Lung (tissue), 12 donors: ENCODE data around the gene ARHGAP18. TPM values are rescaled to one million over a fixed set of nuclear protein-coding genes. Genes with fewer than 3 reads are reported as not detected.

Experiments
- ATAC-seq: fragments of 200-7000 bp; cut with Tn5 transposase; one replicate; pipeline ENCODE4 v1.9.1; 2020; ENCODE audit warnings: moderate number of reproducible peaks; ENCODE audit not compliant: insufficient read depth, low FRiP score
- DNase-seq, 3 donors: peaks; one replicate each; pipeline ENCODE4 v3.0.0-alpha.2; 2013 to 2017
- H3K27ac ChIP-seq, 2 donors: one replicate each; pipeline ENCODE4 v1.5.1; 2013; ENCODE audit warnings: mild to moderate bottlenecking in 2 of 2, moderate library complexity in 2 of 2, control low read depth in 1 of 2, inconsistent platforms in 1 of 2, low read depth in 1 of 2, low read length in 1 of 2
- H3K27me3 ChIP-seq, 3 donors: one replicate each; pipeline ENCODE4 v1.5.1; 2013; ENCODE audit warnings: low read length in 2 of 3; ENCODE audit not compliant: control insufficient read depth in 3 of 3, insufficient read depth in 3 of 3
- H3K36me3 ChIP-seq, 4 donors: one replicate each; pipeline ENCODE4 v1.5.1; 2013; ENCODE audit warnings: low read length in 4 of 4, mild to moderate bottlenecking in 1 of 4, moderate library complexity in 1 of 4; ENCODE audit not compliant: control insufficient read depth in 4 of 4, insufficient read depth in 4 of 4
- H3K4me1 ChIP-seq, 5 donors: one replicate each; pipeline ENCODE4 v1.5.1; 2013; ENCODE audit warnings: low read length in 5 of 5, mild to moderate bottlenecking in 2 of 5, moderate library complexity in 1 of 5; ENCODE audit not compliant: control insufficient read depth in 5 of 5, insufficient read depth in 5 of 5
- H3K4me3 ChIP-seq: one replicate; pipeline ENCODE4 v1.5.1; 2013; ENCODE audit warnings: mild to moderate bottlenecking, control low read depth, moderate library complexity
- H3K9ac ChIP-seq, 2 donors: one replicate each; pipeline ENCODE4 v1.5.1; 2013; ENCODE audit warnings: low read length in 2 of 2, control low read depth in 1 of 2; ENCODE audit not compliant: insufficient read depth in 1 of 2
- H3K9me3 ChIP-seq, 4 donors: one replicate each; pipeline ENCODE4 v1.5.1; 2013; ENCODE audit warnings: low read length in 3 of 4, mild to moderate bottlenecking in 1 of 4, moderate library complexity in 1 of 4; ENCODE audit not compliant: control insufficient read depth in 4 of 4, insufficient read depth in 3 of 4
- WGBS, 2 donors: extraction: QIAGEN DNeasy Blood & Tissue Kit; methylation state at CpG; one replicate each; pipeline ENCODE4 v1.1.7; 2013; 5-methylcytosine and 5-hydroxymethylcytosine counted together
- polyA plus RNA-seq, 2 donors: library from polyadenylated mRNA; stranded (reverse); fragments of 200-250 nt; gene quantifications; one replicate each; pipeline ENCODE4 v1.2.1, GENCODE V29; 2013
- total RNA-seq, 2 donors: library from RNA; depleted of rRNA in 1 of 2; stranded (reverse); fragments of >200 nt in 1 of 2; gene quantifications; one replicate each; pipeline ENCODE4 v1.2.1, GENCODE V29; 2014 to 2021
- TF ChIP-seq, protein P1 (sequence below): IDR thresholded peaks from 2 replicates; pipeline ENCODE4 v1.5.1; 2012; ENCODE audit warnings: mild to moderate bottlenecking; ENCODE audit errors: control extremely low read depth, extremely low read depth
- donor health status: control.
- donor health status: control.
- donor health status: Bipolar disorder and iron deficiency.
- donor health status: healthy.
- donor health status: DM: yes; HTN: yes; CAD: no.

Gene ARHGAP18
- total and polyA plus RNA-seq, 4 donors: 16.4 to 70.7 (median 33.0) TPM

DNA sequence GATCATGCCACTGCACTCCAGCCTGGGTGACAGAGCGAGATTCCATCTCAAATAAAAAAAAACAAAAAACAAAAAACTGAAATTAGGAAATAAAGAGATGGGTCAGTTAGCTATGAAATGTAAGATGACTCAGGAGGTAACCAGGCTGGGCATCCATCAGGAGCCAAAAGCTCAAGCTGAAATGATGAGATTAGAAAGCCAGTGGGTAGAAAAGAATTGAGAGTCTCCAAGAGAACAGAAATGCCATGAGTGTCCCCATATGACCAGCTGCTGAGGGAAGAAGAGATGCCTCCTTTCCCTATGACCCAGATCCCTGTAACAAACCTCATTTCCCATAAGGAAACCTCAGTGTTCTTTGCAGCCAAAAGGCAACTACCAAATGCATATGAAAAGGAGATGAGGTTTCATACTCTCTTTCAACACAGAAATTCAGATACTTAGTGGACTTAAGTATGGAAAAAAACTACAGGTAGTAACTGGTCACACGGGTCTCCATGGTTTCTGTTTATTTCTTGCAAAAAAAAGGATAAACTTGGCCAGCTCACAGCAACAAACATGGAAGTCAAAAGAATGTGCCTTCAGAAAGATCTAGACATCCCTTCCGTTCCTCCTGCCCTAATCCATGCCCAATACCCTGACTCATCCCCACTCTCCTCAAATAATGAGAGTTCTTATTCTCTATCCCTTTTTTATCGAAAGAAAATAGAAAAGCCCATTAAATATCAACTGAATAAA is 8.1 kb downstream of the ARHGAP18 start:
- peak overlapping the region in 1 of 2 donors; percentile 61 for H3K27ac ChIP-seq
- no peak overlapping the region for H3K4me3 ChIP-seq
- no peaks in the 10 kb centered on the region for H3K27me3 ChIP-seq
- DNase-seq (no peak), ATAC-seq (no peak)
- WGBS, 2 donors: 74 to 82% methylated on average over 4 of the region's 4 CpGs
- no peak overlapping the region for H3K9ac ChIP-seq
- TF ChIP-seq, protein P1, sequence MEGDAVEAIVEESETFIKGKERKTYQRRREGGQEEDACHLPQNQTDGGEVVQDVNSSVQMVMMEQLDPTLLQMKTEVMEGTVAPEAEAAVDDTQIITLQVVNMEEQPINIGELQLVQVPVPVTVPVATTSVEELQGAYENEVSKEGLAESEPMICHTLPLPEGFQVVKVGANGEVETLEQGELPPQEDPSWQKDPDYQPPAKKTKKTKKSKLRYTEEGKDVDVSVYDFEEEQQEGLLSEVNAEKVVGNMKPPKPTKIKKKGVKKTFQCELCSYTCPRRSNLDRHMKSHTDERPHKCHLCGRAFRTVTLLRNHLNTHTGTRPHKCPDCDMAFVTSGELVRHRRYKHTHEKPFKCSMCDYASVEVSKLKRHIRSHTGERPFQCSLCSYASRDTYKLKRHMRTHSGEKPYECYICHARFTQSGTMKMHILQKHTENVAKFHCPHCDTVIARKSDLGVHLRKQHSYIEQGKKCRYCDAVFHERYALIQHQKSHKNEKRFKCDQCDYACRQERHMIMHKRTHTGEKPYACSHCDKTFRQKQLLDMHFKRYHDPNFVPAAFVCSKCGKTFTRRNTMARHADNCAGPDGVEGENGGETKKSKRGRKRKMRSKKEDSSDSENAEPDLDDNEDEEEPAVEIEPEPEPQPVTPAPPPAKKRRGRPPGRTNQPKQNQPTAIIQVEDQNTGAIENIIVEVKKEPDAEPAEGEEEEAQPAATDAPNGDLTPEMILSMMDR: no peak
- H3K4me1 ChIP-seq: peaks cover 0 to 3% (median 0%) of the 10 kb centered on the region in 5 donors
- H3K36me3 ChIP-seq: no peaks in the 10 kb centered on the region
- H3K9me3 ChIP-seq: no peaks in the 10 kb centered on the region

DNA sequence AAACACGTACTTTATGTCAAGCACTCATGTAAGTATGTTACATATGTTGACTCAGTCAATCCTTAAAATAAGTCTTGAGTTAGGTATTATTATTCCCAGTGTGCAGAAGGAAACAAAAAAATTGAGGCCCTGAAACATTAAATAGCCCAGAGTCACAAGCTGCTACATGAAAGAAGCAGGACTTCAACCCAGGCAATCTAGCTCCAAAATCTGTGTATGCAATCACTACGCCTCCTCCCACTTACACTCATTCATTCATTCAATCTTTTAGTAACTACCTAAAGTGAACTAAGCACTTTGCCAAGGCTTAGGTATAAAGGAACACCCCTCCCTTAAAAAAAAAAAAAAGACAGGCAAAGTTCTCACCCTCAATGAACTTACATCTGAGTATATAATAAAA is 9.3 kb downstream of the ARHGAP18 start:
- TF ChIP-seq, protein P1: no peak
- Histone ChIP-seq H3K27ac (no peak overlapping the region), H3K4me3 (no peak overlapping the region), H3K4me1 (peaks cover 0 to 6% (median 2%) of the 10 kb centered on the region in 5 donors), H3K9me3 (no peaks in the 10 kb centered on the region), H3K9ac (no peak overlapping the region), H3K36me3 (no peaks in the 10 kb centered on the region), H3K27me3 (no peaks in the 10 kb centered on the region)
- DNase-seq (no peak), ATAC-seq (no peak)
- WGBS, 2 donors: 85 to 87% methylated on average over 2 of the region's 2 CpGs

DNA sequence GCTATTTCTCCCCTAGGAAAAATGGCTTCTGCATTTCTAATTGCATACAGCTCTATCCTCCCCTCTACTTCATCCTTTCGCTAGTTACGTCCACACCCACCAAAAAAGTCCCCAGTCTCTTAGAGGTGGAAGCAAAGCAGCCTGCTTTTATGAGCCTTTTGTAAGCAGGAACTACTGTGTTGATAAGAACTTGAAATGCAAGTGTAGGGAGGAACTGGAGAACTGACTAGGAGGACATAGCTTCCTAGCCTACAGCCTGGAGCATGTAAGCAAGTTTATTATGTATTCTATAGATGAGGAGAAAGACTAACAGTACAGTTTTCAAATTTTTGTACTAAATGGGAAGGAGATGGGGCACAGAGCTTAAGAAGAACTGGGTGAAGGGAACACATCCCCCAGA is 10.3 kb downstream of the ARHGAP18 start:
- no peak for ATAC-seq
- H3K4me1 ChIP-seq: peaks cover 0 to 8% (median 2%) of the 10 kb centered on the region in 5 donors

More for the DNA sequence above, 10.3 kb downstream of the ARHGAP18 start:
- 65 to 76% methylated on average over 2 of the region's 2 CpGs for WGBS, 2 donors
- no peaks in the 10 kb centered on the region for H3K36me3 ChIP-seq
- H3K9me3 ChIP-seq: no peaks in the 10 kb centered on the region
- H3K4me3 ChIP-seq: no peak overlapping the region
- H3K27me3 ChIP-seq: no peaks in the 10 kb centered on the region
- TF ChIP-seq, protein P1: no peak
- no peak overlapping the region for H3K27ac ChIP-seq
- no peak for DNase-seq
- H3K9ac ChIP-seq: no peak overlapping the region
